PFSK-1 (cell line): ENCODE data around the gene TLR2.

ENCODE experiments used
- POLR2AphosphoS5 ChIP-seq: IDR thresholded peaks from 2 replicates; pipeline ENCODE4 v1.6.1; 2012; ENCODE audit warnings: low read depth, mild to moderate bottlenecking, control low read depth, low read length, moderate library complexity
- SIN3A ChIP-seq: IDR thresholded peaks from 2 replicates; pipeline ENCODE4 v1.6.1; 2012; ENCODE audit warnings: mild to moderate bottlenecking, low read length, moderate library complexity, borderline replicate concordance; ENCODE audit not compliant: insufficient read depth
- TAF1 ChIP-seq: IDR thresholded peaks from 2 replicates; pipeline ENCODE4 v1.6.1; 2012; ENCODE audit warnings: low read length, control low read depth, borderline replicate concordance; ENCODE audit not compliant: insufficient read depth

- TF ChIP-seq POLR2AphosphoS5 (no peak), SIN3A (no peak), TAF1 (no peak)
These were observed 41.2 kb downstream of the TLR2 start for GRCh38 chr4:153725136-153725830.
